HUES48 (cell line): ENCODE data around the gene LTO1.
A peak's percentile ranks its signal among the peaks of the same experiment; 100 is the strongest.

Experiments
- H3K27ac ChIP-seq: one replicate; pipeline ENCODE4 v1.7.0; 2013; ENCODE audit warnings: low read depth, low read length, inconsistent platforms
- H3K27me3 ChIP-seq: 2 replicates; pipeline ENCODE4 v1.6.1; 2013; ENCODE audit warnings: mild to moderate bottlenecking, low read length; ENCODE audit not compliant: control insufficient read depth, insufficient read depth
- H3K36me3 ChIP-seq: 2 replicates; pipeline ENCODE4 v1.6.1; 2013; ENCODE audit warnings: low read length; ENCODE audit not compliant: control insufficient read depth, insufficient read depth
- H3K4me1 ChIP-seq: 2 replicates; pipeline ENCODE4 v1.6.1; 2013; ENCODE audit warnings: mild to moderate bottlenecking, low read length; ENCODE audit not compliant: control insufficient read depth, insufficient read depth
- H3K4me3 ChIP-seq: 2 replicates; pipeline ENCODE4 v1.5.1; 2013; ENCODE audit warnings: mild to moderate bottlenecking, low read depth, low read length
- H3K9ac ChIP-seq: 2 replicates; pipeline ENCODE4 v1.6.1; 2013; ENCODE audit warnings: mild to moderate bottlenecking, low read depth, low read length, moderate library complexity
- H3K9me3 ChIP-seq: 2 replicates; pipeline ENCODE4 v1.6.1; 2013; ENCODE audit warnings: low read length; ENCODE audit not compliant: control insufficient read depth, insufficient read depth

Gene LTO1

GRCh38 chr11:69648679-69649575 lies 26.2 kb downstream of the LTO1 start:
- Histone ChIP-seq H3K9me3 (no peaks in the 10 kb centered on the region), H3K4me1 (peaks cover 3% of the 10 kb centered on the region; the same call in 1 of the 2 replicates), H3K9ac (no peak overlapping the region), H3K27me3 (no peaks in the 10 kb centered on the region), H3K36me3 (peaks cover 92% of the 10 kb centered on the region), H3K27ac (no peak overlapping the region), H3K4me3 (no peak overlapping the region)

GRCh38 chr11:69647761-69648497 lies 27.2 kb downstream of the LTO1 start:
- Histone ChIP-seq H3K36me3 (peaks cover 87% of the 10 kb centered on the region), H3K27me3 (no peaks in the 10 kb centered on the region), H3K4me1 (peaks cover 8% of the 10 kb centered on the region), H3K27ac (no peak overlapping the region), H3K4me3 (no peak overlapping the region), H3K9ac (no peak overlapping the region), H3K9me3 (no peaks in the 10 kb centered on the region)

- Histone ChIP-seq H3K4me3 (no peak overlapping the region), H3K27ac (no peak overlapping the region), H3K9ac (no peak overlapping the region), H3K36me3 (peaks cover 81% of the 10 kb centered on the region), H3K27me3 (no peaks in the 10 kb centered on the region), H3K4me1 (peaks cover 8% of the 10 kb centered on the region), H3K9me3 (no peaks in the 10 kb centered on the region)
Measured at GRCh38 chr11:69647390-69647748, 27.8 kb downstream of the LTO1 start.

GRCh38 chr11:69646493-69647389 lies 28.4 kb downstream of the LTO1 start:
- Histone ChIP-seq H3K27me3 (no peaks in the 10 kb centered on the region), H3K27ac (no peak overlapping the region), H3K4me3 (no peak overlapping the region), H3K9me3 (no peaks in the 10 kb centered on the region), H3K4me1 (peaks cover 8% of the 10 kb centered on the region), H3K36me3 (peaks cover 75% of the 10 kb centered on the region), H3K9ac (no peak overlapping the region)

GRCh38 chr11:69645801-69646492 lies 29.2 kb downstream of the LTO1 start:
- Histone ChIP-seq H3K36me3 (peaks cover 67% of the 10 kb centered on the region), H3K9me3 (no peaks in the 10 kb centered on the region), H3K4me3 (no peak overlapping the region), H3K9ac (no peak overlapping the region), H3K27ac (peak overlapping the region; percentile 59), H3K4me1 (peaks cover 8% of the 10 kb centered on the region), H3K27me3 (no peaks in the 10 kb centered on the region)

- peaks cover 8% of the 10 kb centered on the region for H3K4me1 ChIP-seq
- H3K36me3 ChIP-seq: peaks cover 59% of the 10 kb centered on the region
- H3K4me3 ChIP-seq: no peak overlapping the region
- 0 out of 2 replicates have a peak, but pooled peaks cover 5% of the 10 kb centered on the region for H3K27me3 ChIP-seq
- peak overlapping the region; percentile 35 for H3K27ac ChIP-seq
- H3K9me3 ChIP-seq: no peaks in the 10 kb centered on the region
- no peak overlapping the region for H3K9ac ChIP-seq
Measured at GRCh38 chr11:69644962-69645675, 30.0 kb downstream of the LTO1 start.

- H3K4me1 ChIP-seq: peaks cover 8% of the 10 kb centered on the region
- H3K9me3 ChIP-seq: no peaks in the 10 kb centered on the region
- H3K36me3 ChIP-seq: peaks cover 51% of the 10 kb centered on the region
- H3K27ac ChIP-seq: no peak overlapping the region
- H3K4me3 ChIP-seq: no peak overlapping the region
- H3K27me3 ChIP-seq: 0 out of 2 replicates have a peak, but pooled peaks cover 9% of the 10 kb centered on the region
- H3K9ac ChIP-seq: no peak overlapping the region
Measured at GRCh38 chr11:69644071-69644961, 30.8 kb downstream of the LTO1 start.

- H3K27me3 ChIP-seq: 0 out of 2 replicates have a peak, but pooled peaks cover 9% of the 10 kb centered on the region
- H3K9me3 ChIP-seq: no peaks in the 10 kb centered on the region
- no peak overlapping the region for H3K27ac ChIP-seq
- H3K36me3 ChIP-seq: peaks cover 44% of the 10 kb centered on the region
- peaks cover 8% of the 10 kb centered on the region for H3K4me1 ChIP-seq
- H3K9ac ChIP-seq: no peak overlapping the region
- H3K4me3 ChIP-seq: no peak overlapping the region
Measured at GRCh38 chr11:69643646-69644045, 31.5 kb downstream of the LTO1 start.

- Histone ChIP-seq H3K4me1 (peaks cover 8% of the 10 kb centered on the region), H3K27ac (peak overlapping the region; percentile 66), H3K9ac (no peak overlapping the region), H3K9me3 (no peaks in the 10 kb centered on the region), H3K36me3 (peaks cover 38% of the 10 kb centered on the region), H3K4me3 (peak overlapping the region; percentile 87), H3K27me3 (0 out of 2 replicates have a peak, but pooled peaks cover 9% of the 10 kb centered on the region)
Measured at GRCh38 chr11:69642913-69643632, 32.1 kb downstream of the LTO1 start.
